Bladder microvascular endothelial cell (primary cell): ENCODE measurements around the gene SPC24. TPM values are rescaled to one million over a fixed set of nuclear protein-coding genes. Genes with fewer than 3 reads are reported as not detected.

Experiments used
- total RNA-seq: library from RNA; depleted of rRNA; stranded (reverse); fragments of >200 nt; gene quantifications from 2 replicates; pipeline ENCODE4 v1.2.3, GENCODE V29; 2014

SPC24 gene
- total RNA-seq, result 45.8 and 63.1 TPM in 2 replicates

GRCh38 chr19:11155373-11156120 is at the start of gene SPC24:
Gene SPC24 (minus strand): TSS chr19:11155782. CDS start chr19:11155776, 6 bp downstream.

GRCh38 chr19:11197291-11198174 is 42.0 kb upstream of the SPC24 start, which contains the start of gene KANK2:
Gene KANK2 (minus strand): TSS chr19:11197545. CDS start chr19:11194511, 3,034 bp downstream.

Other genes starting within 250 kb of the SPC24 start
- 58.8 and 76.4 TPM in 2 replicates for gene YIPF2, start 227.1 kb downstream of the SPC24 start, total RNA-seq
- gene TIMM29, start 227.0 kb downstream of the SPC24 start, total RNA-seq, result 22.3 and 26.2 TPM in 2 replicates
- gene SMARCA4, start 194.8 kb downstream of the SPC24 start, total RNA-seq, result 45.3 and 158 TPM in 2 replicates
- gene LDLR, start 66.3 kb downstream of the SPC24 start, total RNA-seq, result 88.3 and 108 TPM in 2 replicates
- 28.7 and 125 TPM in 2 replicates for gene KANK2, start 41.8 kb upstream of the SPC24 start, total RNA-seq
- gene ANGPTL8, start 83.8 kb upstream of the SPC24 start, total RNA-seq, result not detected in 2 replicates
- 73.3 and 155 TPM in 2 replicates for gene DOCK6, start 106.7 kb upstream of the SPC24 start, total RNA-seq
- gene TSPAN16, start 140.4 kb upstream of the SPC24 start, total RNA-seq, result not detected in 2 replicates
- gene RAB3D, start 183.9 kb upstream of the SPC24 start, total RNA-seq, result 37.6 and 82.1 TPM in 2 replicates
- gene TMEM205, start 190.5 kb upstream of the SPC24 start, total RNA-seq, result 64.3 and 79.8 TPM in 2 replicates
- 6.6 and 9.6 TPM in 2 replicates for gene CCDC159, start 190.7 kb upstream of the SPC24 start, total RNA-seq
- gene PLPPR2, start 199.7 kb upstream of the SPC24 start, total RNA-seq, result 3.4 and 10.8 TPM in 2 replicates
- 0.57 and 1.1 TPM in 2 replicates for gene SWSAP1, start 218.9 kb upstream of the SPC24 start, total RNA-seq
- gene EPOR, start 228.5 kb upstream of the SPC24 start, total RNA-seq, result 5.7 and 5.8 TPM in 2 replicates